T-helper 9 cell (primary cell): ENCODE results near the gene FXYD2.

Experiments used
- DNase-seq: peaks from one replicate; pipeline ENCODE4 v3.0.0-alpha.2; 2020

The FXYD2 gene

DNA sequence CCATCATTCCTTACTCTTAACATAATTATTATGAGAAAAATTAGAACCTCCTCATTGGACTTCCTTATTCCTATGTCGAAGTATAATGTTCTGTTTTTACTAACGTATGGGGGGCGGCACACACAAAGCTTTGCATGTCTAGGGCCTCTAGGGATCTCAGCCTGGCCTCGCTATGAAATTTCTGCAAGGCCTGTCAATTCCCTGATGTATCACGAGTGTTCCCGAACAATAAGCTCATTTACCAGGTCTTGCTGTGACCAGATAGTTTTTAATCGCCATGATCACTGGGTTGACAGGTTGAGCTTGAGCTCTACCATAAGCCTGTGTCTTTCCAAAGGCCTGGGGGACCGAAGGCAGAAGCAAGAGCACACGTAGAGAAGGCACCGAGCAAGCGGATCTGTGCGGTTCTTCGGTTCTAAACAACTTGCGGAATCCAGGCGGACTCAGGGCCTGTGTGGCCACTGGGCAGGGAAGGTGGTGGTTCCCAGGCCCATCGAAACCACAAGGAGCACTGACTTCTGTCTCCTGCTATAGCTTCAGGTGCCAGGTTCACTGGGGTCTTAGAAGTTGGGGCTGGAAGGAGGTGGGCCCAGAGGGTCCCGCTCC, 10.4 kb upstream of the FXYD2 start:
- DNase-seq = no peak

DNA sequence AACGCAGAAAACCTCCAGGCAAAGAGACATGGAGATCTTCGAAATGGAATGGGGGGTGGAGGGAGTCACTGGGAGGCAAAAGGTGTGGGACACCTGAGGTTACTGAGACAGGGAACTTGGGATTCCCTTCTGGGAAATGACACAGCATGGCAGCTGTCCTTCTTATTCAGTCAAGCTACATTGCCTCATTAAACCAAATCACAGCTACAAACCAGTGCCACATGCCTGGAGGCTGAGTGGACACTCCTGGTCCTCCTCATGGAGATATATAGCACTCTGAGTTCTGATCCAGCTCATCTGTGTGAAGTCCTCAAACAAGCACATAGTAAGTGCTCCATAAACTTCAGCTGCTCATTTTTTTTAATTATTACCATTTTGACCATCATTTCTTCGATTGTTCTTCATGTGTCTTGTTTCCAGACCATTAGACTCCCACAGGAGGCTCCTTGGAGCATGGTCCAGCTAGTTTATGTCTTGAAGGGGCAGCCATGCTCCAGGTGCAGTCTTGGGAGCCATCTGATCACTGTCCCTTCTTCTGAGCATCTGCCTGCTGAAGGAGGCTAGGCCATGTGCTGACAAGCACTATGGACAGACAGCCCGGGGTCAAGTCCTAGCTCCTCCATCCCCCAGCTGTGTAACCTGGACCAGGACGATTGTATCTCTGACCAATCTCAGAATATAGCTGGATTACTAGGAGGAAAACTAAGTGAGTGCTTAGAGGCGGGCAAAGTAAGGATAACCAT, 9.7 kb upstream of the FXYD2 start:
- DNase-seq = no peak

DNA sequence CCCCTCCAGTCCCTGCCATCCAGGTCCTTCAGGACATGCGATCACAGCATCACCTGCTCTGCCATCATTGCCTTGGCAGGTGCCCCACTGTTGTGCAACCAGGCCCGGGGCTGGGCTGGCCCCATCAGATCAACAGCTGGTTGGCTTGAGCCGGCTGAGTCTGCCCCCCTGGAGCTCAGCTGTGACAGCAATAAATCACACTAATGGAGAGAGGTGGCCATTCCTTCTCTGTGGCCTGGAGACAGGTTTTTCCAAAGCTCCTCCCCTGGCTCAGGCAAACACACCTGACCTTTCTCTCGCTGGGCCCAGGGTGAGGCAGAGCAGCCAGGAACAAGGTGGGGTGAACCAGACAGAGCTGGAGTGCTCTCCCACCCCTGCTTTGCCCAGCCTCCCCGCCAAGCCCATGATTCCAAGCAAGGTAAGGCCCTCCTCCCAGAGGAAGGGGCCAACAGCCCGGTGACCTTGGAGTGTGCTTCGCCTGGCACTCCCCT, 8.9 kb upstream of the FXYD2 start:
- no peak for DNase-seq

DNA sequence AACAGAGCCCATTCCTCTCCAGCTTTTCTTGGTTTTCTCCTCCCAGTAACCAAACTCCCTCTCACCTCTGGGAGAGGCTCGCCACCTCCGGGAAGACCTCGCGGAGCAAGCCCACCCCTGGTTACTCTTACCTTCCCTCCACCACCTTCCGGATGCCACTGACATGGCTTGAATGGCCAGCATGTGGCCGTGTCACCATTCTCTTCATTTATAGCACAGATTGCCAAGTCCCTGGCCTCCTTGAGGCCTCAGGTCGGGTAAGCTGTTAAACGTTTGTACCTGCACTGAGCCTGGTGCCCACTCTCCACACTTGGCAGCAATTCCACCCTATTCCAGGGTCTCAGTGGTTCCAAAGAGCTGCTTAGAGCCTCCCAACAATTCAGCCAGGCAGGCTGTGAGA, 8.0 kb upstream of the FXYD2 start:
- no peak for DNase-seq

DNA sequence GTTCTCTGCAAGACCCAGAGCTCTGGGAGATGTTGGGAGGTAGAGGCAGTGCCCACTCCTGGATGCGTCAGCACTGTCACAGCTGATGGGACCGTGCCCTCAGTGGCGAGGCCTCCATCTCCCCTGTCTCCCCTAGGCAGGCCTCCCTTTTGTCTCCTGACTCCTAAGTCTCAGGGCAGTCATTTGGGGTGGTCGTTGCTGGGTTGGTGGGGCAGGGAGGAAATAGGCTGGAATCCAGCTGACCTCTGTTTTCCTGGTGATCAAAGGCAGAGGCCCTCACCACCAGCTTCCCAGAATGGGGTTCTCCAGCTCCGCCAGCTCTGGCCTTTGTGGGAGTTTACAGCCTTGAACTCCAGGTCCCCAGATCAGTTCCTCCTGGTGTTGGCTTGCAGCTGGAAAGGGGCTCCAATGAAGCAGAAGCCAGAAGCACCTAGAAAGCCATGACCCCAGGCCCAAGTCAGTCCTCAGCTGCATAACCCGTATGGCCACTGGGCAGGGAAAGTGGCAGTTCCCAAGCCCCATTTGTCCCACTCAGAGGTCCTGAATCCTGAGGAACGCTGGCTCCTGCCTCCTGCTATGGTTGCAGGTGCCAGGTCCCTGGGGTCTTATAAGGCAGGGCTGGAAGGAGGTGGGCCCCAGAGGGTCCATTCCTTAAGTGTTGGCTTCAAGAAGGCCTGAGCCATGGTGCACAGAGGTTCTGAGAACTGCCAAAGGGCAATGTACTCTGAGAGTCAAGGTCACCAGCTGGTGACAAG, 7.3 kb upstream of the FXYD2 start:
- DNase-seq = no peak

DNA sequence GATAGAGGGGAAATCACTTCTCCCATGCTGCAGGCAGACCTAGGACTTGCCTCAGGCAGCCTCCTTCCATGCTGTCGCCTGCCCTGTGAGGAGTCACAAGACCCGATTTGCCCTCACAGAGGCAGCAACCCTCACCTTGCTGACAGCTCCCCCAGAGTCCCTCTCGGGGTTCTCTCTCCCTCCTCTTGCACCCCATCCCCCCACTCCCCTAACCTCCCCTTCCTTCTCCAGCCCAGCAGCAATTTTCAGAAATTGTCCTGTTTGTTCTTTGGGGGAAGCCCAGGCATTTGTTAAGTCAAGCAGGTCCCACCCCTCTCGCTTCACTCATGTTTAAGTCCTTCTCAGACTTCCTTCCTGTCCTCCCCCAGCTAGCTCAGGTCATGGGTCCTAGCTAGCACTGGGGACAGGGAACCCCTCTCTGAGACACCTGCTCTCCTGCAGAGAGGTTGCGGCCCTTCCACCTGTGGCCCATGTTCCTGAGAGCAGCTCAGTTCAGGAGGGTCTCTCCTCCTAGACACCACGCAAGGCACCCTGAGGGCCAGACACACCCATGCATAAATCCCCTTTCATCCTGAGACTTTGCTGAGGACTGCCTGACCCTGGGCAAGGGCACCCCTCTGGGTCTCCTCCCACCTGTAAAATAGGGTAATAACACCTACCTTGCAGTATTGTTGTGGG, 6.3 kb upstream of the FXYD2 start:
- no peak for DNase-seq

DNA sequence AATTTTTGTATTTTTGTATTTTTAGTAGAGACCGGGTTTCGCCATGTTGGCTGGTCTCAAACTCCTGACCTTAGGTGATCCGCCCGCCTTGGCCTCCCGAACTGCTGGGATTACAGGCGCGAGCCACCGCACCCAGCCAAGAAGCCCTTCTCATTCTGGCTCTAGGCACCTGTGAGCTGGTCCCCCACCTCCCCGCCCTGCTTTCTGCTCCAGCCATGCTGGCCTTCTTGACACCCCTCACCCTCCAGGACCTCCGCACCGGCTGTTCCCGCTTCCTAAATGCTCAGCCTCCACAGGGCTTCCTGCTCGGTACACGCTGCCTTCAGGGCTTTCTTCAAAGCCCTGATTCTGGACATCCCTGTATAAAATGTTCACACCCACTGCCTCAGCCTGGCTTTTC, 5.5 kb upstream of the FXYD2 start:
- no peak for DNase-seq

DNA sequence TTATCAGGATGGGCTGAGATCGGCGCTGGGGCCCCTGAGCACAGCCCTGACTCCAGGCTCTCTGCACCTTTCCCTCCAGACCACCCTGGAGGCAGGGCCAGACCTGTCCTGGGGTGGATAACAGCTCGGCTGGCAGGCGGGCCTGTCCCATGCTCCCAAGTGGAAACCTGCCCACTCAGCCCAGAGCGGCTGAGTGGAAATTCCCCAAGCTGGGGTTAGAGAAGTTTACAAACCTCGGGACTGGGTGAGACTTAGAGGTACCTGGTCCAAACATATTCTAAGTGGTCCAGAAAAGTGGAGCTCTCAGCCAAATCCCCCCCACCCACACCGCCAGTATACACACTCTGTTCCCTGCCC, 4.8 kb upstream of the FXYD2 start:
- DNase-seq = no peak

DNA sequence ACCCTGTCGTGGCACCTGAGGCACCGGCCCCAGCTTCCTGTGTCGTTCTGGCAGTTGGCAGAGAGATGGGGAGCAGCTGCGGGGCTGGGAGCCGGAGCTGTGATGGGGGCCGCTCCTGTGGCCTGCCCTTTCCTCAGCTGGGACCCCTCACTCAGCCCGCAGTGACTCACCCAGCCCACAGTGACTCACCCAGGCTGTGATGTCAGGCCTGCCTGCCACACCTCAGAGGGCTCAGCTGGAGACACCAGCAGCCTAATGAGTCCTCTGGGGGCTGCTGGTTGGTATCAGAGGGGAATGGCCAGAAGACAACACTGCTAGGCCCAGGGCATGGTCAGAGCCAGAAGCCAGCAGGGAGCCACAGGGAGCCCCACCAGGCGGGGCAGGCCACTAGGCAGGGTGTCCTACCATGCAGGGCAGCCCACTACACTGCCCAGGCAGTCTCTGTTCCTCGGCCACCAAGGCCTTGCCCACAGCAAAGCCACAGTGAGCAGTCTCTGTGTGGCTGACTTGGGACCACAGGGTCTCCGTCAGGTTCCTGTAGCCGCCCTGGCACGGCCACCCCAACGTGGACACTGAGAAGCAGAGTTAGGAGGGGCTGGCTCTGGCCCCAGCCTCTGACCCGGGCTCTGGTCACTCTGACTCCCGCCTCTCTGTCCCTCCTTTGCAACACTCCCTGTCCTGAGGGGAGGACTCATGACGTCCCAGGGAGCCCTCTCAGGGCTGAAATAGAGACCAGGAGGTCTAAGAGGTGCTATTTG, 4.2 kb upstream of the FXYD2 start:
- DNase-seq = peak; percentile 69

DNA sequence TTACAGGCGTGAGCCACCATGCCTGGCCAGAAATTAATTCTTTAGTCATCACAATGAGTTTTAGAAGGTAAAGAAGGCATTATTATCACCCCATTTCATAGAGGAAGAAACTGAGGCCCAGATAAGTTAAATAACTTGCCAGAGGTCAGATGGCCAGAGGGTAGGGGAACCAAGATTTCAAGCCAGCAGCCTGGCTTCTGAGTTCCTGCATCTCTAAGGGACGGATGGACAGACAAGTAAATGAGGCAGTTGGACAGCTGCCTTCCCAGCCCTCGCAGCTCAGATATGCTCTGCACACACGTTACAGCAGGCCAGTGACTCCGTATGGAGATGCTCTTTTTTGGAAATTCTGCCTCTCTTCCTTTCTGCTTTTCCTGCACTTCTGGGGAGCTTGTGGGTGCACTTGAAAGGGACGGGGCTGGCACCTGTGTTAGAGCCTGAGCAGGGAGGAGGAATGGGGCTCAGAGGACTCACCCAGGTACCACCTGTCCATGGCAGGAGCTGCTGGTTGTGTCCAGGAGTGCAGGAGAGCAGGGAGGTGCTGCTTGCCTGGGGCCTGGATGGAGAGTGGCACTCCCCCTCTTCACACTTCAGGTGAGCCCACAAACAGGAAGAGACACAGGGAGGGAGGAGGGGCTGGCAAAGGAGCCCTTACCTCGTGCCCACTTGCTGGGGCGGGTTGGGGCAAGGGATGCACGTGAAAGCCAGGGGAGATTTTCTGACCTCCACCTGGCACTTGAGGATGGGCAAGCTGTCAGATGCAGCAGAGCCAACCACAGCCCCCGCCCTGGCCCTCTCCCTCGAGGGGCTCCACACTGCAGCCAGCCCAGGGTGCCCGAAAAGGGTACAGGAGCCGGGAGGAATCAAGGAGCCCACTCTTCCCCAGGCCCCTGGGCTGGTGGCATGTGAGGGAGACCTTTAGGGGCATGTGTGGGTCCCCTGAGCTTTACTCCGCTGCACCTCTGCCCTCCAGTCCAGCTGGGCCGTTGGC, 3.3 kb upstream of the FXYD2 start:
- DNase-seq = no peak

DNA sequence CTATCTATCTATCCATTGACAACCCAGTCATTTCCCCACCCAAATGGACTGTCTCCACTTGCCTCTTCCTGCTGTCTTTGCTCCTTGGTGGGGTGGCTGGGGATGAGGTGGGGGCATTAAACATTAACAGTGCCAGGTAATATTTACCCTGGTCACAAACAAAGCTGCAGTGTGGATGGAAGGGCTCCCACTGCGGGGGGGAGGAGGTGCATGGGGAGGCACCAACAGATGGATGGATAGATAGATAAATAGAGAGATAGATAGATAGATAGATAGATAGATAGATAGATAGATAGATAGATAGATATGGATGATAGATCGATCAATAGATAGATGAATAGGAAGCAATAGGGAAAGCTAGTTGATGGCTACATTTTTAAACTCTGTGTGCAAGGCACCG, 2.3 kb upstream of the FXYD2 start:
- no peak for DNase-seq

DNA sequence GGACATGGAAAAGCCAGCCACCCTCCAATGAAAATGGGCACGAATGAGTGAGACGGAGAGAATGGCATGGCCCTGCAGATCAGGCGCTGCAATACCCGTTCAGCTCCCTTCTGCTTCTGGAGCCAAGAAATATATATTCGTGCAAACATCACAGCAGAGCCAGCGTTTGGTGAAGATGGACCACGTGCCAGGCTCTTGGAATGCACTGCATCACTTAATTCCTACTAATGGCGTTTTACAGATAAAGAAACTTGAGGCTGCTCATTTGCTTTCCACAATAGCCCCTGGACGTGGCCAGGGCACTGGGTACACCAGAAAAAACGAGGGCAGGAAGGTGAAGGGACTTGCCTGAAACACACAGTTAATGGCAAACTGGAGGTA, 1.6 kb upstream of the FXYD2 start:
- no peak for DNase-seq

DNA sequence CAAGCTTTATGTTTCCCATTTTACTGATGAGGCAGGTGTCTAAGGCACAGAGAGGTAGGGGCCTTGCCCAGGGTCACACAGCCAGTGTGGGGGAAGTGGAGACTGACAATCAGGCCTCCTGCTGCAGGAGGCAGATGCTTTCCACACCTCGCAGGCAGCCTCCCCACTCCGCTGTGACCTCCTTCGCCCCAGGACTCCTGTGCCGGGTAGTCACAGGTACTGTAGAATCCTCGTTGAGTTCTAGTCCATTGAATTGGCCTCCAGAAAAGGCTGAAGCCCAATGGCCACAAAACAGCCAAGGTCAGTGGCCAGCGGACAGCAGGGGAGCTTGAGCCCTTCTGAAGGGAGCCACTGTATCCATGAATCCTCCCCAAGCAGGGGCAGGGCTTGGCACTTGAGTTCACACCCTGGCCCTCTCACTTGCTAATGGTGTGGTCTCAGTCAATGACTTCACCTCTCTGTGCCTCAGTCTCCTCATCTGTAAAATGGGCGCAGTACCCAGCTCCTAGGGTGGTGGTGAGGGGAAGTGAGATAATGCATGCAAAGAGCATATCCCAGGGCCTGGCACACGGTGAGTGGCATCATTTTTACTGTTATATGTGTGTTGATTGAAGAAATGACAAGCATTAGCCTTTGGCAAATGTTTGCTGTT, 1.1 kb upstream of the FXYD2 start:
- no peak for DNase-seq

DNA sequence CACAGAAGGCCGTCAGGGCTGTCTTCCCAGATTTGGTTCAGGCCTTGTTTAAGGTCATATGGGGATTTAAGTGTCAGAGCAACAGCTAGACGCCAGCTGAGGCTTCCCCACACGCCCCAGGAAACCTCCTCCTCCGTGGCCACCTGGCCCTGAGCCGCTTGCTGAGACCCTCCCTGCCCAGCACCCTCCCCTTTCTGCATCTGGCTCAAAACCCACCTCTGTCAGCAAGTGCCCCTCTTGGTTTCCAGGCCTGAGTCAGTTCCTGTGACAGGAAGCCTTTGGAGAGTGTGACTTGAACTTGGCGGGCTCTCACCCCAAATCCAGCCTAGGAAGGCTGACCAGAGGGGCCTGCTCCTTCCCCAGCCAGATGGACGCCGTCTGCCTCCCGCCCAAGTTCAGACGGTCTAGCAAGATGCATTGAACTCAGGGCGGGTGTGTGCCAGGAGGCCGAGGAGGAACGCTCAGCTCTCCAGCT, 561 bp downstream of the FXYD2 start:
- no peak for DNase-seq

DNA sequence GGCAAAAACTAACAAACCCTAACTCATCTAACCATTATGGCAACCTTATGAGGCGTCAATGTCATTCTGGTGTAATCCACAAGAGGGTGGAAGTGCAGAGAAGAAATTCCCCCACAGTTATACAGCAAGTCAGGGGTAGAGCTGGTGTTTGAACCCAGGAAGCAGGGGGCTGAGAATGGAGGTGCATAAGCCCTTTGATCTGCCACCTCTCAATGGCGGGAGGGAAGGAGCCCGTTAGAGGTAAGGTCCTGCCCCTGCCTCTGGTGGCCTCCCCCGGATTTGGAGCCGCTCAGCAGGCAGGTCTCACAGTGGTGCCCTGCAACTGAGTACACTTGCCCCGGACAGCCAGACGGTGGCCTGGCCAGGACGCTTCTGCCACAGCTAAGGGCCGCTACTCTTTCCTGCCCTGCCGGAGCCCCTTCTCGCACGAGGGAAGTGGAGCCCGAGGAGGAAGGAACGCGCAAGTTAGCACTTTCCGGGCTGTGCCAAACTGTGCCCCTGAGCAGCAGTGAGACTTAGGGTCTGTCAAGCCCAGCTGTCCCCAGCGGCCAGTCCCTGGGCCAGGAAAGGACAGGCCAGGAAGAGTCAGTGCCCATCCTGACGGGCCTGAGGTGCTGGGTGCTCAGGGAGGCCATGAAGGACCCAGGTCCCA, 1.1 kb downstream of the FXYD2 start:
- DNase-seq = no peak

DNA sequence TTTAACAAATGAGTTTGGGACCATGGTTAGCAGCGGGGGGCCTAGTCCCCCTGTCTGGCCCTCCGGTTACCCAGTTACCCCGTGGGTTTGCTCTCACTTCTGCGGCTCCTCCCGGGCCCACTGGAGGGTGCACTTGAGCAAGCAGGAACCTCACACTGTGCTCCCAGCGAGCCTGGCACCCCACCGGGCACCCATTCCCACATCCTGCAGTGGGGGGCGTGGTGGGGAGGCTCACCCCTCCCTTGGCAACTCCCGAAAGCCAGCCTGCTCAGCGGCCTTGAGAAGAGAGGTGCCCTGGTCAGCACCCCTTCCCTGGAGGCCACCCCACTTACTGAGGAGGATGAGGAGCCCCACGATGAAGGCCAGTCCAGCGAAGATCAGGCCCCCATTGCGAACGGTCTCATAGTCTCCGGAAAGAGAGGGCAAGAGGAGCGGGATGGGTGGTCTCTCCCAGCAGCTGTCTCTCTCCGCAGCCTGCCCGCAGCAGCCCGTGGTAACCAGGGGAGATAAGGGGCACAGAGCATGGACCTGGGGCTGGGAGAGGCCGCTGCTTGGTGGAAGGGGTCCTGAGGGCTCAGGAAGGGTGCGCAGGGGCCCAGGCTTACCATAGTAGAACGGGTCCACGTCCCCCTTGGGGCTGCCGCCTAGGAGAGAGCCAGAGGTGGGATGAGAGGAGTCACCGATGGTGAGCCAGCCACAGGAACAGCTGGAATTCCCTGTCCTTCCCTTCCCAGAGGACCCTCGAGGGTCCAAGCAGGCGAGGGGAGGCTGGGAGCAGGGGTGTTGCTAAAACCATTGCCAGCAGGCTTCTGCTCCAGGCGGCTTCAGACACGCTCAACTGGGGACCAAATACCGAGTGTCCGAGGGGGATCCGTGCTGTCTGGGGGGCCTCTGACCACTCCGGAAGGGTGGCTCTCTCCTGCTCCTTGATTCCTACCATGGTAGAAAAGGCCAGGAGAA, 2.2 kb downstream of the FXYD2 start:
- DNase-seq = peak; percentile 34

DNA sequence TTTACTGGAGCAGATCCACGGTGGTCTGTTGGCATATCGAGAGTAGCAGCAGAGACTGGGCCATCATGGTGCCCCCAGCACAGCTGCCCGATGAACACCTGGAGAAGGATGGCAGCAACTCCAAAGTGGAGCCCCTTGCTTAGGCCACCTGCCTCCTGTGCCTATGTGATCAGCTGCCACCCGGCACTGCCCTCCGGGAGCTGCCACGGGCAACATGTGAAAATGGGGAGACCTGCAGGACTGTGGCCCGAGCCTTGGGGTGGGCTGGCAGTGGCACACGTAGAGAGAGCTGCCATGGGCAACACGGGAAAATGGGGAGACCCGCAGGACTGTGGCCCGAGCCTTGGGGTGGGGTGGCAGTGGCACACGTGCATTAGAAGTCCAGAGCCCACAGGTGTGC, 3.1 kb downstream of the FXYD2 start:
- no peak for DNase-seq

DNA sequence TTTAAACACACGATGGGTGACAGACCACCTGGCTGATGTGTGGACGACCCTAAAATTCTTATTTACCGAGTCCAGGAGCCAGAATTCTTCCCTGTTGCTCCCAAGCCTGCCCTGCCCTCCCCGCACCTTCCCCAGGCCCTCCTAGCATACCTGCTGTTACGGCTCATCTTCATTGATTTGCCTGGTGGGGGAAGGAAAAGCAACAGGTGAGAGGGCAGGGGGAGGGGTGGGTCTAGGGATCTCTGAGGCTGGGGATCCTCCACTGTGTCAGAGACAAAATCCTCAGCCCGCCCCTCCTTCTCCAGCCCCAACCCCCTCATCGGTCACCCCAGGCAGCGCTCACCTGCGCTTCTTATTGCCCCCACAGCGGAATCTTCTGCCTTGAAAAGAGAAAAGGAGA, 4.0 kb downstream of the FXYD2 start:
- DNase-seq = no peak

DNA sequence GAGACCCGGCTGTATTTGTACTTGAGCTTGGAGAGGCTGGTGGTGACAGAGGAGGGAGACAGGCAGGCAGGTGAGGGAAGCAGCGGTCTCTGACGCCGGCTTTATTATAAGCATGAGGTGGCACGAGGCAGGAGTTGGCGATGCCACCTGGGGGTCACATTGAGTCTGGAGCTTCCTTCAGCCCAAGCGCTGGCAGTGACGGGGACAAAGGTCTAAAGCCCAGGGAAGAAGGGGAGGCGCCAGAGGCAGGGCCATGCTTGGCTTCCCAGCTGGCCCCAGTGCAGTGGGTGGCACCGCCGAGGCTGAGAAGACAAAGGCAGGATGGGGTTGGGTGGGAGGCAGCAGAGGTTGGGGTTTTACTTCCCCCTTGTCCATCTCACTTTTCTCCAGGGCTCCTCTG, 4.5 kb downstream of the FXYD2 start:
- DNase-seq = no peak
